ENCODE measurements around the gene DNAAF1.
A peak's percentile ranks its signal among the peaks of the same experiment; 100 is the strongest.

DNAAF1 gene

GRCh38 chr16:84124257-84125073 lies 20.6 kb upstream of the DNAAF1 start:
- DNase-seq (ENCODE audit: low read depth in 2 of 2) = no peak

- no peak for DNase-seq (ENCODE audit: low read depth in 2 of 2)
Observed at GRCh38 chr16:84131117-84131516, 14.0 kb upstream of the DNAAF1 start.

GRCh38 chr16:84132527-84133285 lies 12.4 kb upstream of the DNAAF1 start:
- no peak for DNase-seq (ENCODE audit: low read depth in 2 of 2)

GRCh38 chr16:84136331-84137125 lies 8.6 kb upstream of the DNAAF1 start:
- DNase-seq (ENCODE audit: low read depth in 2 of 2) = no peak

- no peak for DNase-seq (ENCODE audit: low read depth in 2 of 2)
Observed at GRCh38 chr16:84137287-84137686, 7.8 kb upstream of the DNAAF1 start.

GRCh38 chr16:84137769-84138357 lies 7.2 kb upstream of the DNAAF1 start:
- no peak for DNase-seq (ENCODE audit: low read depth in 2 of 2)

- DNase-seq (ENCODE audit: low read depth in 2 of 2) = no peak
Observed at GRCh38 chr16:84138500-84138823, 6.6 kb upstream of the DNAAF1 start.

- DNase-seq (ENCODE audit: low read depth in 2 of 2) = peak; percentile 27 to 43
Observed at GRCh38 chr16:84138824-84139627, 6.1 kb upstream of the DNAAF1 start.

GRCh38 chr16:84139628-84140258 lies 5.4 kb upstream of the DNAAF1 start:
- DNase-seq (ENCODE audit: low read depth in 2 of 2) = no peak

GRCh38 chr16:84141143-84141670 lies 3.9 kb upstream of the DNAAF1 start:
- DNase-seq (ENCODE audit: low read depth in 2 of 2) = no peak

- no peak for DNase-seq (ENCODE audit: low read depth in 2 of 2)
Observed at GRCh38 chr16:84143081-84143480, 2.0 kb upstream of the DNAAF1 start.

GRCh38 chr16:84143784-84144199 lies 1.3 kb upstream of the DNAAF1 start:
- DNase-seq (ENCODE audit: low read depth in 2 of 2) = no peak

GRCh38 chr16:84144209-84144858 lies 774 bp upstream of the DNAAF1 start:
- peak; percentile 25 to 30 for DNase-seq (ENCODE audit: low read depth in 2 of 2)

- DNase-seq (ENCODE audit: low read depth in 2 of 2) = no peak
Observed at GRCh38 chr16:84150926-84151325, 5.8 kb downstream of the DNAAF1 start.

GRCh38 chr16:84153660-84154214 lies 8.6 kb downstream of the DNAAF1 start:
- no peak for DNase-seq (ENCODE audit: low read depth in 2 of 2)

GRCh38 chr16:84155226-84155625 lies 10.1 kb downstream of the DNAAF1 start:
- DNase-seq (ENCODE audit: low read depth in 2 of 2) = no peak

GRCh38 chr16:84155771-84156170 lies 10.7 kb downstream of the DNAAF1 start:
- no peak for DNase-seq (ENCODE audit: low read depth in 2 of 2)

- DNase-seq (ENCODE audit: low read depth in 2 of 2) = no peak
Observed at GRCh38 chr16:84156342-84156784, 11.3 kb downstream of the DNAAF1 start.

GRCh38 chr16:84159007-84159406 lies 13.9 kb downstream of the DNAAF1 start:
- DNase-seq (ENCODE audit: low read depth in 2 of 2) = no peak
